GM21526 (cell line): ENCODE measurements around the gene MAP3K4.

Experiments
- ATAC-seq: cut with Tn5 transposase; IDR thresholded peaks from one replicate; pipeline ENCODE4 v1.9.1; 2021; ENCODE audit warnings: moderate library complexity; ENCODE audit not compliant: unreplicated experiment, low FRiP score

Gene MAP3K4

GRCh38 chr6:160991406-160992060, at the start of gene MAP3K4:
TSS of gene MAP3K4 (plus strand) at chr6:160991769. CDS start at chr6:160991932, 163 bp downstream.
- ATAC-seq, result peak; percentile 64

GRCh38 chr6:160943997-160944396, 47.6 kb upstream of the MAP3K4 start:
- no peak for ATAC-seq

GRCh38 chr6:160945516-160946177, 45.9 kb upstream of the MAP3K4 start:
- ATAC-seq, result no peak

- ATAC-seq, result no peak
Observed at GRCh38 chr6:160949531-160949930, 42.0 kb upstream of the MAP3K4 start.

GRCh38 chr6:160950507-160950906, 41.1 kb upstream of the MAP3K4 start:
- no peak for ATAC-seq

- no peak for ATAC-seq
Observed at GRCh38 chr6:160951187-160952030, 40.2 kb upstream of the MAP3K4 start.

- ATAC-seq, result no peak
Observed at GRCh38 chr6:160952633-160953281, 38.8 kb upstream of the MAP3K4 start.

- ATAC-seq, result no peak
Observed at GRCh38 chr6:160955508-160956295, 35.9 kb upstream of the MAP3K4 start.

- no peak for ATAC-seq
Observed at GRCh38 chr6:160956300-160957035, 35.1 kb upstream of the MAP3K4 start.

- no peak for ATAC-seq
Observed at GRCh38 chr6:160959726-160960435, 31.7 kb upstream of the MAP3K4 start.

GRCh38 chr6:160960839-160961238, 30.7 kb upstream of the MAP3K4 start:
- ATAC-seq, result no peak

GRCh38 chr6:160962835-160963623, 28.5 kb upstream of the MAP3K4 start:
- ATAC-seq, result no peak

- no peak for ATAC-seq
Observed at GRCh38 chr6:160963651-160964050, 27.9 kb upstream of the MAP3K4 start.

- no peak for ATAC-seq
Observed at GRCh38 chr6:160965893-160966292, 25.7 kb upstream of the MAP3K4 start.

- no peak for ATAC-seq
Observed at GRCh38 chr6:160966493-160967229, 24.9 kb upstream of the MAP3K4 start.

GRCh38 chr6:160967351-160967750, 24.2 kb upstream of the MAP3K4 start:
- no peak for ATAC-seq

- ATAC-seq, result no peak
Observed at GRCh38 chr6:160967833-160968232, 23.7 kb upstream of the MAP3K4 start.
